GM12801 (cell line): ENCODE results near the gene PPP1R14C.

Experiments
- CTCF ChIP-seq: IDR thresholded peaks from one replicate; pipeline ENCODE4 v1.5.1; 2011; ENCODE audit warnings: control low read depth; ENCODE audit not compliant: insufficient read length; ENCODE audit errors: extremely low read depth

The PPP1R14C gene

GRCh38 chr6:150289454-150290071, 146.7 kb downstream of the PPP1R14C start:
- TF ChIP-seq CTCF, result no peak

- TF ChIP-seq CTCF, result no peak
Measured at GRCh38 chr6:150290429-150290828, 147.6 kb downstream of the PPP1R14C start.

- TF ChIP-seq CTCF, result no peak
Measured at GRCh38 chr6:150291968-150292710, 149.3 kb downstream of the PPP1R14C start.

- TF ChIP-seq CTCF, result no peak
Measured at GRCh38 chr6:150293019-150293418, 150.2 kb downstream of the PPP1R14C start.

GRCh38 chr6:150293423-150294173, 150.8 kb downstream of the PPP1R14C start:
- TF ChIP-seq CTCF, result no peak

GRCh38 chr6:150296890-150297289, 154.0 kb downstream of the PPP1R14C start:
- no peak for TF ChIP-seq CTCF

- TF ChIP-seq CTCF, result no peak
Measured at GRCh38 chr6:150297327-150298029, 154.6 kb downstream of the PPP1R14C start.
